Neural crest cell (in vitro differentiated cells): ENCODE measurements around the gene SMO. TPM values are rescaled to one million over a fixed set of nuclear protein-coding genes. Genes with fewer than 3 reads are reported as not detected.

Experiments used
- DNase-seq: peaks from one replicate; pipeline ENCODE4 v3.0.0; 2021; ENCODE audit warnings: low read depth, mixed read lengths, low spot score
- H3K27ac Mint-ChIP-seq: one replicate; pipeline ENCODE4 v1.8.0; 2021; ENCODE audit warnings: mild to moderate bottlenecking, mixed read lengths; ENCODE audit not compliant: unreplicated experiment
- H3K27me3 Mint-ChIP-seq: 2 replicates; pipeline ENCODE4 v1.8.0; 2021; ENCODE audit warnings: low read depth, mild to moderate bottlenecking, mixed read lengths
- H3K36me3 Mint-ChIP-seq: 2 replicates; pipeline ENCODE4 v1.8.0; 2021; ENCODE audit warnings: low read depth, mild to moderate bottlenecking, mixed read lengths
- H3K4me1 Mint-ChIP-seq: 2 replicates; pipeline ENCODE4 v1.8.0; 2021; ENCODE audit warnings: mixed read lengths
- H3K4me3 Mint-ChIP-seq: one replicate; pipeline ENCODE4 v1.8.0; 2021; ENCODE audit warnings: mild to moderate bottlenecking, mixed read lengths
- H3K9me3 Mint-ChIP-seq: 2 replicates; pipeline ENCODE4 v1.8.0; 2021; ENCODE audit warnings: mixed read lengths
- total RNA-seq: library from RNA; stranded (reverse); gene quantifications from 2 replicates; pipeline ENCODE4 v1.2.1, GENCODE V29; 2021
- TF ChIP-seq, protein P1 (sequence below): fragments of 200-600 bp; sonication (generic); conservative IDR thresholded peaks from 2 replicates; pipeline ENCODE4 v1.5.0; 2021; ENCODE audit warnings: antibody characterized with exemption, mild to moderate bottlenecking

Gene SMO
- total RNA-seq, 1 donor from 2014 or later, result 119 TPM

DNA sequence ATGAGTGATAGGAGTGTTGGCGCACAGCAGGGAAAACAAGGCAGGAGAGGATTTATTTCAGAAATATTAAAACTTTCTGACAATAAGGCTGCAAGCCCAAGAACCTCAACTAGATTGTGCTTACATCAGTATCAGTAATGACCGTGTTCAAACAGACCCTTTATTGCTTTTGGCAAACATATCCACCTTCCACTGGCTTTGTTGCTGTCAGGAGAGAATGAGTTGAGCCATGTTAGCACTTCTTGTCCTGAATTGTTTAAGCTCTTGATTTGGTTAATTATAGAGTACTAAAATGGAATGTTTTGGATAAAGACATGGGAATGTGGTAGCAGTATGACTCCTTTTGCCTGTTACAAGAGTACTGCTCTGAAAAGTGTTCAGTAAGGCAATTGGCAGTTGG is 40.2 kb downstream of the SMO start:
- no peak for DNase-seq
- TF ChIP-seq, protein P1, sequence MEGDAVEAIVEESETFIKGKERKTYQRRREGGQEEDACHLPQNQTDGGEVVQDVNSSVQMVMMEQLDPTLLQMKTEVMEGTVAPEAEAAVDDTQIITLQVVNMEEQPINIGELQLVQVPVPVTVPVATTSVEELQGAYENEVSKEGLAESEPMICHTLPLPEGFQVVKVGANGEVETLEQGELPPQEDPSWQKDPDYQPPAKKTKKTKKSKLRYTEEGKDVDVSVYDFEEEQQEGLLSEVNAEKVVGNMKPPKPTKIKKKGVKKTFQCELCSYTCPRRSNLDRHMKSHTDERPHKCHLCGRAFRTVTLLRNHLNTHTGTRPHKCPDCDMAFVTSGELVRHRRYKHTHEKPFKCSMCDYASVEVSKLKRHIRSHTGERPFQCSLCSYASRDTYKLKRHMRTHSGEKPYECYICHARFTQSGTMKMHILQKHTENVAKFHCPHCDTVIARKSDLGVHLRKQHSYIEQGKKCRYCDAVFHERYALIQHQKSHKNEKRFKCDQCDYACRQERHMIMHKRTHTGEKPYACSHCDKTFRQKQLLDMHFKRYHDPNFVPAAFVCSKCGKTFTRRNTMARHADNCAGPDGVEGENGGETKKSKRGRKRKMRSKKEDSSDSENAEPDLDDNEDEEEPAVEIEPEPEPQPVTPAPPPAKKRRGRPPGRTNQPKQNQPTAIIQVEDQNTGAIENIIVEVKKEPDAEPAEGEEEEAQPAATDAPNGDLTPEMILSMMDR, result no peak
- no peaks in the 10 kb centered on the region for H3K36me3 Mint-ChIP-seq
- peaks cover 25% of the 10 kb centered on the region for H3K4me1 Mint-ChIP-seq
- H3K27me3 Mint-ChIP-seq, result peaks cover 6% of the 10 kb centered on the region
- no peak overlapping the region for H3K4me3 Mint-ChIP-seq
- H3K27ac Mint-ChIP-seq, result no peak overlapping the region
- H3K9me3 Mint-ChIP-seq, result no peaks in the 10 kb centered on the region

DNA sequence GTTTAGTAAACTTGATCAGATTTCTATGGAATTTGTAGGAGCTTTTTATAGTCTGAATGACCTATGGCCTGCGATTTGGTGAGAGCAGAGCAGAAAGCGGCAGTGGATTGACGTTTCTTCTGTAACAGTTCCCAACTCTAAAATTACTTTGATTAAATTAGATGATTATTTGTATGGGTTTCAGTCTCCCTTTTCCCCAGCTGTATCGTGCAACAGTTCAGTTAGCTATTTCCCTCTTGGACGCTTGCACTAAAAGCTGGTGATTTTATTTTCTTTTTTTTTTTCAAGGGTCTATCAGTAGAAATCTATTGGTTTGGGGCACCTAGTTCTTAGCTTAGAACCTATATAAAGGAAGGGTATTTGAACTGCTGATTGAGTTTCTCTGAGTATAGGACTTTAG is 43.2 kb downstream of the SMO start:
- H3K36me3 Mint-ChIP-seq, result peaks cover 3% of the 10 kb centered on the region
- no peak overlapping the region for H3K27ac Mint-ChIP-seq
- H3K4me1 Mint-ChIP-seq, result peaks cover 14% of the 10 kb centered on the region
- H3K27me3 Mint-ChIP-seq, result no peaks in the 10 kb centered on the region
- H3K9me3 Mint-ChIP-seq, result no peaks in the 10 kb centered on the region
- no peak overlapping the region for H3K4me3 Mint-ChIP-seq
- TF ChIP-seq, protein P1, result no peak
- no peak for DNase-seq

DNA sequence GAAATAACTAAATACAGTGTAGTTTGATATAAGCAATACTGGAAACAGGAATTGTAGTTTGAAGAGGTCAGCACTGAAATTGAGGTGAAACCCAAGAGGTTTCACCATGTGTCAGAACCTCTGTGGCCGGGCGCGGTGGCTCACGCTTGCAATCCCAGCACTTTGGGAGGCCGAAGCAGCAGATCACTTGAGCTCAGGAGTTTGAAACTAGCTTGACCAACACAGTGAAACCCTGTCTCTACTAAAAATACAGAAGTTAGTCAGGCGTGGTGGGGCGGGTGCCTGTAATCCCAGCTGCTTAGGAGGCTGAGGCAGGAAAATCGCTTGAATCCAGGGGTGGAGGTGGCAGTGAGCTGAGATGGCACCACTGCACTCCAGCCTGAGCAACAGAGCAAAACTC is 50.1 kb downstream of the SMO start:
- H3K27ac Mint-ChIP-seq, result no peak overlapping the region
- TF ChIP-seq, protein P1, result no peak
- DNase-seq, result no peak
- no peak overlapping the region for H3K4me3 Mint-ChIP-seq
- no peaks in the 10 kb centered on the region for H3K27me3 Mint-ChIP-seq
- H3K9me3 Mint-ChIP-seq, result no peaks in the 10 kb centered on the region
- H3K4me1 Mint-ChIP-seq, result peaks cover 8% of the 10 kb centered on the region
- H3K36me3 Mint-ChIP-seq, result peaks cover 3% of the 10 kb centered on the region

DNA sequence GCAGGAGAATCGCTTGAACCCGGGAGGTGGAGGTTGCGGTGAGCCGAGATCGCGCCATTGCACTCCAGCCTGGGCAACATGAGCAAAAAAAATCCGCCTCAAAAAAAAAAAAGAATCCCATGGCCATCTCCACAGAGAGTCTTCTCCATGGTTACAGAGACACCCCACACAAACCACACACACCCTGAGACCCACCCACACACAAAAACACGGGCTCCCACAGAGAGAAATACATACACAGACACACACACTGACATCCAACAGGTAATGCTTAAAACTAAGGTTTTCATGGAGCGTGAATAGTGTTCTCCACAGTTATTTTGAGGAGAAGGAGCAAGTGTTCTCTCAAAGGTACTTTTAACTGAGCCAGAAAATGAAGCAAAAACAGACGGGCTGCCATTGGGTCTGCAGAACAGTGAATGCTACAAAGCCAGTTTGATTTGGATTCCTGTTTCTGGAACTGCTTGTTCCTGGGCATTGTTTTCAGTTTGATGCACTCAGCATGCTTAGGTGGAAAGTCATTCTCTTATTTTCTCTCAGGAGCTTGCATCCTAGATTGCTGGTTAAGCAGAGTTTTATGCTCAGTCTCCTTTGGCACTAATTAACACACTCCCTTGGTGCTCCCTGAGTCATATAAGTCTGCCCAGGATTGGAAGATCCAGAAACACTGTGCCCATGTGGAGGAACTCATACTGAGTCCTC is 51.8 kb downstream of the SMO start:
- no peak for DNase-seq
- H3K9me3 Mint-ChIP-seq, result peaks cover 1% of the 10 kb centered on the region
- H3K4me3 Mint-ChIP-seq, result no peak overlapping the region
- H3K27me3 Mint-ChIP-seq, result no peaks in the 10 kb centered on the region
- no peak overlapping the region for H3K27ac Mint-ChIP-seq
- peaks cover 8% of the 10 kb centered on the region for H3K36me3 Mint-ChIP-seq
- TF ChIP-seq, protein P1, result no peak
- H3K4me1 Mint-ChIP-seq, result peaks cover under 1% of the 10 kb centered on the region

DNA sequence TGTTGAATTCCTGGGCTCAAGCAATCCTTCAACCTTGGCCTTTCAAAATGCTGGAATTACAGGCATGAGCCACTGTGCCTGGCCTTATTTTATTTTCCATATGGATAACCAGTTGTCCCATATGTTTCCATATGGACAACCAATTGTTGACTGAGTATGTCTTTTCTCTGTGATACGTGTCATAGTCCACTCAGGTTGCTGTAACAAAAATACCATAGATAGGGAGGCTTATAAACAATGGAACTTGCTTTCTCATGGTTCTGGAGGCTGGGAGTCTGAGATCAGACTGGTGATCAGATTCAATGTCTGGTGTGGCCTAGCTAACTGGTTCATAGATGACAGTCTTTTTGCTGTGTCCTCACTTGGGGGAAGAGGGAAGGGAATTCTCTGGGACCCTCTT is 55.8 kb downstream of the SMO start:
- H3K36me3 Mint-ChIP-seq, result peaks cover 13% of the 10 kb centered on the region
- peaks cover 7% of the 10 kb centered on the region for H3K9me3 Mint-ChIP-seq
- no peaks in the 10 kb centered on the region for H3K4me1 Mint-ChIP-seq
- H3K4me3 Mint-ChIP-seq, result no peak overlapping the region
- no peak for DNase-seq
- no peak overlapping the region for H3K27ac Mint-ChIP-seq
- H3K27me3 Mint-ChIP-seq, result no peaks in the 10 kb centered on the region
- TF ChIP-seq, protein P1, result no peak
